ENCODE measurements around the gene MT1HL1.

Gene MT1HL1

GRCh38 chr1:236997882-236998281 is 6.4 kb downstream of the MT1HL1 start:
- Histone ChIP-seq H3K9ac (ENCODE audit: low read length) (no peak overlapping the region), H2BK5ac (ENCODE audit: low read depth, low read length, poor library complexity, severe bottlenecking) (no peak overlapping the region), H3K23ac (ENCODE audit: low read length in 2 of 2) (no peak overlapping the region), H3K4me3 (ENCODE audit: insufficient read depth in 1 of 2, low read depth in 1 of 2, low read length in 2 of 2) (no peak overlapping the region), H3K79me1 (replicated peaks; ENCODE audit: low read length, poor library complexity, severe bottlenecking) (no peaks in the 10 kb centered on the region), H2BK12ac (ENCODE audit: low read length in 2 of 2) (no peak overlapping the region), H3K14ac (ENCODE audit: low read length in 2 of 2) (no peak overlapping the region), H3K18ac (ENCODE audit: low read depth in 1 of 2, low read length in 2 of 2) (no peak overlapping the region), H4K91ac (ENCODE audit: low read length) (no peak overlapping the region), H4K8ac (ENCODE audit: low read length) (no peak overlapping the region), H2BK15ac (ENCODE audit: low read depth, poor library complexity, severe bottlenecking) (no peak overlapping the region), H2AFZ (ENCODE audit: low read depth, low read length) (no peak overlapping the region), H3K9me3 (ENCODE audit: control insufficient read depth, low read length) (no peaks in the 10 kb centered on the region), H3K36me3 (ENCODE audit: control insufficient read depth in 1 of 2, insufficient read depth in 2 of 2, low read depth in 1 of 2, low read length in 2 of 2) (no peaks in the 10 kb centered on the region), H2AK5ac (ENCODE audit: low read length, severe bottlenecking) (no peak overlapping the region), H3K4ac (ENCODE audit: low read depth in 1 of 2, low read length in 2 of 2) (no peak overlapping the region), H3K27ac (ENCODE audit: low read length, poor library complexity, severe bottlenecking) (no peak overlapping the region), H3K27me3 (ENCODE audit: control insufficient read depth in 1 of 2, insufficient read depth in 1 of 2, low read length in 2 of 2) (peaks cover 0 to 3% of the 10 kb centered on the region in 2 experiments), H2BK120ac (ENCODE audit: low read depth, low read length) (no peak overlapping the region), H3K4me2 (ENCODE audit: low read length, poor library complexity, severe bottlenecking) (no peak overlapping the region), H3K4me1 (ENCODE audit: control insufficient read depth, insufficient read depth, low read depth, low read length) (no peaks in the 10 kb centered on the region)
- no peak for DNase-seq
- 56% methylated on average over 9 of the region's 12 CpGs for WGBS

- Histone ChIP-seq H3K9me3 (ENCODE audit: control insufficient read depth, low read length) (no peaks in the 10 kb centered on the region), H3K14ac (ENCODE audit: low read length in 2 of 2) (no peak overlapping the region), H3K4ac (ENCODE audit: low read depth in 1 of 2, low read length in 2 of 2) (no peak overlapping the region), H2BK120ac (ENCODE audit: low read depth, low read length) (no peak overlapping the region), H3K79me1 (replicated peaks; ENCODE audit: low read length, poor library complexity, severe bottlenecking) (no peaks in the 10 kb centered on the region), H3K23ac (ENCODE audit: low read length in 2 of 2) (no peak overlapping the region), H3K36me3 (ENCODE audit: control insufficient read depth in 1 of 2, insufficient read depth in 2 of 2, low read depth in 1 of 2, low read length in 2 of 2) (no peaks in the 10 kb centered on the region), H3K4me3 (ENCODE audit: insufficient read depth in 1 of 2, low read depth in 1 of 2, low read length in 2 of 2) (no peak overlapping the region), H2AFZ (ENCODE audit: low read depth, low read length) (no peak overlapping the region), H3K18ac (ENCODE audit: low read depth in 1 of 2, low read length in 2 of 2) (no peak overlapping the region), H3K9ac (ENCODE audit: low read length) (no peak overlapping the region), H2BK5ac (ENCODE audit: low read depth, low read length, poor library complexity, severe bottlenecking) (no peak overlapping the region), H2AK5ac (ENCODE audit: low read length, severe bottlenecking) (no peak overlapping the region), H3K4me2 (ENCODE audit: low read length, poor library complexity, severe bottlenecking) (no peak overlapping the region), H2BK12ac (ENCODE audit: low read length in 2 of 2) (no peak overlapping the region), H3K27me3 (ENCODE audit: control insufficient read depth in 1 of 2, insufficient read depth in 1 of 2, low read length in 2 of 2) (peaks cover 0 to 3% of the 10 kb centered on the region in 2 experiments), H2BK15ac (ENCODE audit: low read depth, poor library complexity, severe bottlenecking) (no peak overlapping the region), H4K8ac (ENCODE audit: low read length) (no peak overlapping the region), H4K91ac (ENCODE audit: low read length) (no peak overlapping the region), H3K4me1 (ENCODE audit: control insufficient read depth, insufficient read depth, low read depth, low read length) (no peaks in the 10 kb centered on the region), H3K27ac (ENCODE audit: low read length, poor library complexity, severe bottlenecking) (no peak overlapping the region)
- WGBS: 84% methylated on average over 11 of the region's 11 CpGs
- DNase-seq: no peak
These were observed 6.9 kb downstream of the MT1HL1 start for GRCh38 chr1:236997361-236997760.

- DNase-seq: no peak
- no peak overlapping the region for H3K4ac ChIP-seq (ENCODE audit: low read depth in 1 of 2, low read length in 2 of 2)
- H3K18ac ChIP-seq (ENCODE audit: low read depth in 1 of 2, low read length in 2 of 2): no peak overlapping the region
- H3K4me1 ChIP-seq (ENCODE audit: control insufficient read depth, insufficient read depth, low read depth, low read length): no peaks in the 10 kb centered on the region
- no peak overlapping the region for H3K14ac ChIP-seq (ENCODE audit: low read length in 2 of 2)
- no peak overlapping the region for H3K9ac ChIP-seq (ENCODE audit: low read length)
- H4K8ac ChIP-seq (ENCODE audit: low read length): no peak overlapping the region
- no peak overlapping the region for H2AFZ ChIP-seq (ENCODE audit: low read depth, low read length)
- no peak overlapping the region for H3K23ac ChIP-seq (ENCODE audit: low read length in 2 of 2)
- no peak overlapping the region for H3K27ac ChIP-seq (ENCODE audit: low read length, poor library complexity, severe bottlenecking)
- H3K4me3 ChIP-seq (ENCODE audit: insufficient read depth in 1 of 2, low read depth in 1 of 2, low read length in 2 of 2): no peak overlapping the region
- H3K4me2 ChIP-seq (ENCODE audit: low read length, poor library complexity, severe bottlenecking): no peak overlapping the region
- 83% methylated on average over 1 of the region's 1 CpG for WGBS
- peaks cover 17% of the 10 kb centered on the region for H3K9me3 ChIP-seq (ENCODE audit: control insufficient read depth, low read length)
- no peaks in the 10 kb centered on the region for H3K36me3 ChIP-seq (ENCODE audit: control insufficient read depth in 1 of 2, insufficient read depth in 2 of 2, low read depth in 1 of 2, low read length in 2 of 2)
- no peak overlapping the region for H2BK5ac ChIP-seq (ENCODE audit: low read depth, low read length, poor library complexity, severe bottlenecking)
- no peak overlapping the region for H2BK15ac ChIP-seq (ENCODE audit: low read depth, poor library complexity, severe bottlenecking)
- H2AK5ac ChIP-seq (ENCODE audit: low read length, severe bottlenecking): no peak overlapping the region
- no peaks in the 10 kb centered on the region for H3K79me1 ChIP-seq (replicated peaks; ENCODE audit: low read length, poor library complexity, severe bottlenecking)
- no peaks in the 10 kb centered on the region for H3K27me3 ChIP-seq (ENCODE audit: control insufficient read depth in 1 of 2, insufficient read depth in 1 of 2, low read length in 2 of 2)
- H4K91ac ChIP-seq (ENCODE audit: low read length): no peak overlapping the region
- no peak overlapping the region for H2BK120ac ChIP-seq (ENCODE audit: low read depth, low read length)
- H2BK12ac ChIP-seq (ENCODE audit: low read length in 2 of 2): no peak overlapping the region
These were observed 9.8 kb downstream of the MT1HL1 start for GRCh38 chr1:236994450-236994849.

GRCh38 chr1:236992449-236992848 is 11.8 kb downstream of the MT1HL1 start:
- H3K4ac ChIP-seq (ENCODE audit: low read depth in 1 of 2, low read length in 2 of 2): no peak overlapping the region
- H3K27ac ChIP-seq (ENCODE audit: low read length, poor library complexity, severe bottlenecking): no peak overlapping the region
- H2BK15ac ChIP-seq (ENCODE audit: low read depth, poor library complexity, severe bottlenecking): no peak overlapping the region
- no peak overlapping the region for H3K4me2 ChIP-seq (ENCODE audit: low read length, poor library complexity, severe bottlenecking)
- no peak overlapping the region for H2BK120ac ChIP-seq (ENCODE audit: low read depth, low read length)
- no peak overlapping the region for H4K91ac ChIP-seq (ENCODE audit: low read length)
- no peak overlapping the region for H3K9ac ChIP-seq (ENCODE audit: low read length)
- no peak overlapping the region for H3K23ac ChIP-seq (ENCODE audit: low read length in 2 of 2)
- peaks cover 17% of the 10 kb centered on the region for H3K9me3 ChIP-seq (ENCODE audit: control insufficient read depth, low read length)
- no peak overlapping the region for H2BK12ac ChIP-seq (ENCODE audit: low read length in 2 of 2)
- no peak overlapping the region for H2BK5ac ChIP-seq (ENCODE audit: low read depth, low read length, poor library complexity, severe bottlenecking)
- no peak overlapping the region for H3K18ac ChIP-seq (ENCODE audit: low read depth in 1 of 2, low read length in 2 of 2)
- no peaks in the 10 kb centered on the region for H3K27me3 ChIP-seq (ENCODE audit: control insufficient read depth in 1 of 2, insufficient read depth in 1 of 2, low read length in 2 of 2)
- no peak overlapping the region for H3K14ac ChIP-seq (ENCODE audit: low read length in 2 of 2)
- no peak for DNase-seq
- H3K36me3 ChIP-seq (ENCODE audit: control insufficient read depth in 1 of 2, insufficient read depth in 2 of 2, low read depth in 1 of 2, low read length in 2 of 2): no peaks in the 10 kb centered on the region
- no peaks in the 10 kb centered on the region for H3K79me1 ChIP-seq (replicated peaks; ENCODE audit: low read length, poor library complexity, severe bottlenecking)
- H3K4me3 ChIP-seq (ENCODE audit: insufficient read depth in 1 of 2, low read depth in 1 of 2, low read length in 2 of 2): no peak overlapping the region
- H4K8ac ChIP-seq (ENCODE audit: low read length): no peak overlapping the region
- no peaks in the 10 kb centered on the region for H3K4me1 ChIP-seq (ENCODE audit: control insufficient read depth, insufficient read depth, low read depth, low read length)
- no peak overlapping the region for H2AK5ac ChIP-seq (ENCODE audit: low read length, severe bottlenecking)
- no peak overlapping the region for H2AFZ ChIP-seq (ENCODE audit: low read depth, low read length)
- WGBS: 71% methylated on average over 4 of the region's 8 CpGs

All from mesenchymal stem cell (in vitro differentiated cells and primary cell).